Testis (tissue), 3 donors: ENCODE results near the gene RER1. TPM values are rescaled to one million over a fixed set of nuclear protein-coding genes. Genes with fewer than 3 reads are reported as not detected.

Experiments used
- DNase-seq: peaks from one replicate; pipeline ENCODE4 v3.0.0-alpha.2; 2019
- H3K27ac ChIP-seq, 2 donors: fragments of 200-600 bp; sonication (generic); one replicate each; pipeline ENCODE4 v1.5.1; 2019
- H3K27me3 ChIP-seq: fragments of 200-600 bp; sonication (generic); one replicate; pipeline ENCODE4 v1.5.1; 2019
- H3K36me3 ChIP-seq: fragments of 200-600 bp; sonication (generic); one replicate; pipeline ENCODE4 v1.5.1; 2017; ENCODE audit warnings: low read depth; ENCODE audit errors: missing control alignments
- H3K4me1 ChIP-seq: fragments of 200-600 bp; sonication (generic); one replicate; pipeline ENCODE4 v1.5.1; 2019
- H3K4me3 ChIP-seq, 2 donors: fragments of 200-600 bp; sonication (generic); one replicate each; pipeline ENCODE4 v1.5.1; 2017 to 2019
- H3K9me3 ChIP-seq: fragments of 200-600 bp; sonication (generic); one replicate; pipeline ENCODE4 v1.5.1; 2017
- POLR2A ChIP-seq: fragments of 450-650 bp; IDR thresholded peaks from one replicate; pipeline ENCODE4 v1.6.1; 2017; ENCODE audit warnings: antibody characterized with exemption, mild to moderate bottlenecking, moderate library complexity
- WGBS, 2 donors: methylation state at CpG; one replicate each; pipeline ENCODE4 v1.1.5; 2018; 5-methylcytosine and 5-hydroxymethylcytosine counted together
- intact Hi-C: fragments of 100-400 bp; cut with DNase I; formaldehyde crosslinking; loops from one replicate; pipeline ENCODE4 v1.15.1; 2023; ENCODE audit warnings: low total_unique reads
- polyA plus RNA-seq: library from polyadenylated mRNA; stranded (reverse); fragments of 350-450 nt; fragmentation: Illumina TruSeq; extraction: RNeasy Lipid Tissue Mini Kit (QIAGEN cat#74804); gene quantifications from one replicate; pipeline ENCODE4 v1.2.3, GENCODE V29; 2014; ENCODE audit warnings: low read depth, low replicate concordance; ENCODE audit not compliant: insufficient read depth
- total RNA-seq, 2 donors: library from RNA; depleted of rRNA; stranded (reverse); fragments of >200 nt; gene quantifications; one replicate each; pipeline ENCODE4 v1.2.3, GENCODE V29; 2016
- TF ChIP-seq, protein P1 (sequence below), 3 experiments: fragments of 450-650 bp in 2 of 3; fragments of 200-600 bp in 1 of 3; sonication (generic) in 1 of 3; IDR thresholded peaks; one replicate each; pipeline ENCODE4 v1.5.1; 2016 to 2019; ENCODE audit warnings: antibody characterized with exemption in 3 of 3, mild to moderate bottlenecking in 2 of 3, moderate library complexity in 1 of 3

Gene RER1
- total and polyA plus RNA-seq, 3 donors from 2014 or later = 89.9 to 262 (median 104) TPM

DNA sequence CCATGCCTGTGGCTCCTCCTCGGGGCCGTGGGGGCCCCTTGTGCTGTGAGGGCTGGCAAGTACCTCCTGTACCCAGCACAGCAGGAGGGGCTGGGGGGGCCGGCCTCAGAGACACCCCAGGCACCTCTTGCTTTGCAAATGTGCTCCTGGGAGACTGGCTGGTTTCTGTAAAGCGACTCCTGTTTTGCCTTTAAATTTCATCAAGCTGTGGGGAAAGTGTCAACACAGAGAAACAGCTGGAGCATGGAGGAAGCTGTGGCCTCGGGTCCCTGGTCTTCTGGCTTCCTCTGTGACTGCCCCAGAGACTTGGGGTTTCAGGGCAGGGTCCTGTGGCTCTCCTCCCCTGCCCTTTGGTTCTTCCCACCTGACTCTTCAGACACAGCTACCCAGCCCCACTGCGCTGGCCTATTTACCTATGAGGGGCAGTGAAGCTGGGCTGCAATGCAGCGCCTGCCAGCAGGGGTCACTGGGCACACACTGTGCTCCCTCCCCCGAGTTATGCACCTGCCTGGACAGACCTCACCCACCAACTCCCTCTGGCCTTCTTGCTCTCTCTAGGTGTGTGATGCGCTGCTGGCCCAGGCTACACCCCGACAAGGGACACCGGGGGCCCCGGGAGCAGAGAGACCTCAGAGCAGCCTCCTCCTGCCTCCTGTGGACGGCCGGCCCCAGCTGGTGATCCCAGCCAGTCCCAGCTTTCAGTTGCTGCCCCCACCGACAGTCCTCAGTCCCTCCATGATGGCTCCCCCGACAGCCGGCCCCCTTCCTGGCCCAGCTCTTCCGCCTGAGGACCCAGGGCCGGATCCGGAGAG, 38.3 kb downstream of the RER1 start:
- DNase-seq = no peak

DNA sequence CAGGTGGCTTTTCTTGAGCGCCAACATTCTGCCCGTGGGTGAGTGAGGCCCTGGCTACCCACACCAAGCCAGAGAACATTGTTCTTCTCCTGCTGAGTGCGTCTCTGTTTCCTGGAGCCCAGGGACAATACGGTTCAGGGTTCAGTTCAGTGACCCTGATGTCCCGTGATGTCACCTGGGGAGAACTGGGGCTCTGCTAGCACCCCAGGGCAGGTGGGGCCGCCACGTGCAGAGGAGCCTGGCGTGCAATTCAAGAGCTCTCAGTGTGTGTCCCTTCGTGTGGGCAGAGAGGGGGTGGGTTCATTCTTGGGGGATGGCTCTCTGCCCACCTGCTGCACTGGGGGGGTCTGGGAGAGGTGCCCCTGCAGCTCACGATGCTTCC, 38.9 kb downstream of the RER1 start:
- TF ChIP-seq, protein P1, sequence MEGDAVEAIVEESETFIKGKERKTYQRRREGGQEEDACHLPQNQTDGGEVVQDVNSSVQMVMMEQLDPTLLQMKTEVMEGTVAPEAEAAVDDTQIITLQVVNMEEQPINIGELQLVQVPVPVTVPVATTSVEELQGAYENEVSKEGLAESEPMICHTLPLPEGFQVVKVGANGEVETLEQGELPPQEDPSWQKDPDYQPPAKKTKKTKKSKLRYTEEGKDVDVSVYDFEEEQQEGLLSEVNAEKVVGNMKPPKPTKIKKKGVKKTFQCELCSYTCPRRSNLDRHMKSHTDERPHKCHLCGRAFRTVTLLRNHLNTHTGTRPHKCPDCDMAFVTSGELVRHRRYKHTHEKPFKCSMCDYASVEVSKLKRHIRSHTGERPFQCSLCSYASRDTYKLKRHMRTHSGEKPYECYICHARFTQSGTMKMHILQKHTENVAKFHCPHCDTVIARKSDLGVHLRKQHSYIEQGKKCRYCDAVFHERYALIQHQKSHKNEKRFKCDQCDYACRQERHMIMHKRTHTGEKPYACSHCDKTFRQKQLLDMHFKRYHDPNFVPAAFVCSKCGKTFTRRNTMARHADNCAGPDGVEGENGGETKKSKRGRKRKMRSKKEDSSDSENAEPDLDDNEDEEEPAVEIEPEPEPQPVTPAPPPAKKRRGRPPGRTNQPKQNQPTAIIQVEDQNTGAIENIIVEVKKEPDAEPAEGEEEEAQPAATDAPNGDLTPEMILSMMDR (IDR thresholded peaks at IDR 0.05) = no peak
- TF ChIP-seq POLR2A = no peak
- no peaks in the 10 kb centered on the region for H3K36me3 ChIP-seq
- DNase-seq = no peak
- no peaks in the 10 kb centered on the region for H3K9me3 ChIP-seq
- WGBS, 2 donors = 80 to 87% methylated on average over 1 to 10 of the region's 10 CpGs
- no peaks in the 10 kb centered on the region for H3K4me1 ChIP-seq
- H3K4me3 ChIP-seq = no peak overlapping the region
- no peaks in the 10 kb centered on the region for H3K27me3 ChIP-seq
- H3K27ac ChIP-seq = no peak overlapping the region
- intact Hi-C loops = no loop called here

More for the DNA sequence above, 38.3 kb downstream of the RER1 start:
- Histone ChIP-seq H3K4me1 (no peaks in the 10 kb centered on the region), H3K36me3 (no peaks in the 10 kb centered on the region), H3K27me3 (no peaks in the 10 kb centered on the region), H3K9me3 (no peaks in the 10 kb centered on the region), H3K27ac (no peak overlapping the region), H3K4me3 (no peak overlapping the region)
- TF ChIP-seq, protein P1 (IDR thresholded peaks at IDR 0.05) = peak in 2 of 3 experiments; percentile 14 to 16
- no peak for TF ChIP-seq POLR2A
- intact Hi-C loops = no loop called here
- 85 to 95% methylated on average over 14 to 20 of the region's 20 CpGs for WGBS, 2 donors

DNA sequence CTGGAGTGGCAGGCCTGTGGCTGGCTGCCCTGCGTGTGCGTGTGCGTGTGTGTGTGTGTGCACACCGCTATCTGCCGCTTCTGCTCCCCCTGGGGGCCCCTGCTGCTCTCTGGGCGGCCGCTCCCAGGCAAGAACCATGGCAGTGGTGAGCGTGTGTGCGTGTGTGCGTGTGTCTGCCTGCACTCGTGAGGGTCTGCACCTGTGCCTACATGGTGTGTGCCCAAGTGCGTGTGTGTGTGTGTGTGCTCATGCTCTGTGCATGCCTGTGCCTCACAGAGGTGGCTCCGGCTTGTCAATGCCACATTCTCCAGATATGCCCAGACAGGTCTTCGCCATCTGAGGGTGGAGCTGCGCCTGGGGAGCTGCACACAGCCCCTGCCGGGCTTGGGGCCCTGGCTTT, 39.5 kb downstream of the RER1 start:
- H3K4me3 ChIP-seq = no peak overlapping the region
- WGBS, 2 donors = 46 to 64% methylated on average over 7 to 16 of the region's 16 CpGs
- no peak for TF ChIP-seq POLR2A
- TF ChIP-seq, protein P1 (IDR thresholded peaks at IDR 0.05) = no peak
- H3K4me1 ChIP-seq = no peaks in the 10 kb centered on the region
- intact Hi-C loops = no loop called here
- H3K27ac ChIP-seq = no peak overlapping the region
- no peaks in the 10 kb centered on the region for H3K27me3 ChIP-seq
- H3K9me3 ChIP-seq = no peaks in the 10 kb centered on the region
- DNase-seq = no peak
- H3K36me3 ChIP-seq = no peaks in the 10 kb centered on the region

GRCh38 chr1:2431518-2431917, 39.9 kb downstream of the RER1 start:
- intact Hi-C loops = no loop called here
- H3K9me3 ChIP-seq = no peaks in the 10 kb centered on the region
- H3K27ac ChIP-seq = no peak overlapping the region
- H3K4me3 ChIP-seq = no peak overlapping the region
- no peaks in the 10 kb centered on the region for H3K27me3 ChIP-seq
- TF ChIP-seq POLR2A = no peak
- TF ChIP-seq, protein P1 (IDR thresholded peaks at IDR 0.05) = no peak
- no peaks in the 10 kb centered on the region for H3K4me1 ChIP-seq
- 65 to 66% methylated on average over 6 to 9 of the region's 10 CpGs for WGBS, 2 donors
- no peak for DNase-seq
- no peaks in the 10 kb centered on the region for H3K36me3 ChIP-seq

- WGBS, 2 donors = 41% methylated on average over 16 of the region's 16 CpGs; no CpG with 5 or more reads in 1 of the 2 donors
- intact Hi-C loops = no loop called here
- no peaks in the 10 kb centered on the region for H3K4me1 ChIP-seq
These were observed 40.8 kb downstream of the RER1 start for GRCh38 chr1:2432441-2432844.

More at GRCh38 chr1:2432441-2432844, 40.8 kb downstream of the RER1 start:
- Histone ChIP-seq H3K27me3 (no peaks in the 10 kb centered on the region), H3K4me3 (no peak overlapping the region), H3K36me3 (no peaks in the 10 kb centered on the region), H3K9me3 (no peaks in the 10 kb centered on the region), H3K27ac (no peak overlapping the region)
- DNase-seq = no peak
- TF ChIP-seq, protein P1 (IDR thresholded peaks at IDR 0.05) = no peak
- TF ChIP-seq POLR2A = no peak
